ENCODE results near the gene BCL11B. TPM values are rescaled to one million over a fixed set of nuclear protein-coding genes. Genes with fewer than 3 reads are reported as not detected.

Gene BCL11B
- total and polyA plus RNA-seq, 10 of the 15 experiments (the other 5 are each of a cell fraction or from before 2014, with no cell fraction given): 0.38 to 5.5 (median 1.3) TPM

DNA sequence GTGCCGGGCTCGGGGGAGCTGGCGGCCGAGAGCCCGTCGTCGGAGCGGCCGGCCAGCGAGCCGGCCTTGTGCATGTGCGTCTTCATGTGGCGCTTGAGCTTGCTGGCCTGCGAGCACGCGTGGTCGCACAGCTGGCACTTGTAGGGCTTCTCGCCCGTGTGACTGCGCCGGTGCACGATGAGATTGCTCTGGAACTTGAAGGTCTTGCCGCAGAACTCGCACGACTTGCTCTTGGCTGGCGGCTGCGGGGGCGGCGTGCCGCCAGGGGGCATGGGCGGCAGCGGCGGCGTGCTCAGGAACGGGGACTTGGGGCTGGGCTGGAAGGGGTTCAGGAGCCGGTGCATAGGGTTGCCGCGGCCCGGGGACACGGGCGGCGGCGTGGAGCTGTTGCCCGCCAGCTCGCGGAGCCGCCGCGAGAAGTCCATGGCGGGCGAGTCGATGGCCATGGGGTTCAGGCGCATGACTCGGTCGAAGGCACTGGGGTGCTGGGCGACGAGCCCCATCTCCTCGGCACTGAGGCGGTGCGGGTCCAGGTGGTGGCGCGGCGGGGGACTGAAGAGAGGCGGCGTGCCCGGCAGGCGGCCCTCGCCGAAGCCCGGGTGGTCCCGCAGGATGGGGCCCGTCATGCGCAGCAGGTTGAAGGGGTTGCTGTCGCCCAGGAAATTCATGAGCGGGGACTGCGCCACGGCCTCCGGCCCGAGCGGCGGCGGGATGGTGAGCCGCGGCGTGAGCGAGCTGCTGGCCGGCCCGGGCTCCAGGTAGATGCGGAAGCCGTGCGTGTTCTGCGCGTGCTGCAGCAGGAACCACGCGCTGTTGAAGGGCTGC, 96.5 kb downstream of the BCL11B start (continued):
- TF ChIP-seq, protein P1, sequence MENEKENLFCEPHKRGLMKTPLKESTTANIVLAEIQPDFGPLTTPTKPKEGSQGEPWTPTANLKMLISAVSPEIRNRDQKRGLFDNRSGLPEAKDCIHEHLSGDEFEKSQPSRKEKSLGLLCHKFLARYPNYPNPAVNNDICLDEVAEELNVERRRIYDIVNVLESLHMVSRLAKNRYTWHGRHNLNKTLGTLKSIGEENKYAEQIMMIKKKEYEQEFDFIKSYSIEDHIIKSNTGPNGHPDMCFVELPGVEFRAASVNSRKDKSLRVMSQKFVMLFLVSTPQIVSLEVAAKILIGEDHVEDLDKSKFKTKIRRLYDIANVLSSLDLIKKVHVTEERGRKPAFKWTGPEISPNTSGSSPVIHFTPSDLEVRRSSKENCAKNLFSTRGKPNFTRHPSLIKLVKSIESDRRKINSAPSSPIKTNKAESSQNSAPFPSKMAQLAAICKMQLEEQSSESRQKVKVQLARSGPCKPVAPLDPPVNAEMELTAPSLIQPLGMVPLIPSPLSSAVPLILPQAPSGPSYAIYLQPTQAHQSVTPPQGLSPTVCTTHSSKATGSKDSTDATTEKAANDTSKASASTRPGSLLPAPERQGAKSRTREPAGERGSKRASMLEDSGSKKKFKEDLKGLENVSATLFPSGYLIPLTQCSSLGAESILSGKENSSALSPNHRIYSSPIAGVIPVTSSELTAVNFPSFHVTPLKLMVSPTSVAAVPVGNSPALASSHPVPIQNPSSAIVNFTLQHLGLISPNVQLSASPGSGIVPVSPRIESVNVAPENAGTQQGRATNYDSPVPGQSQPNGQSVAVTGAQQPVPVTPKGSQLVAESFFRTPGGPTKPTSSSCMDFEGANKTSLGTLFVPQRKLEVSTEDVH (IDR thresholded peaks at IDR 0.05; ENCODE audit: low read depth, partially characterized antibody): no peak
- no peak for TF ChIP-seq HDGF (IDR thresholded peaks at IDR 0.05)

DNA sequence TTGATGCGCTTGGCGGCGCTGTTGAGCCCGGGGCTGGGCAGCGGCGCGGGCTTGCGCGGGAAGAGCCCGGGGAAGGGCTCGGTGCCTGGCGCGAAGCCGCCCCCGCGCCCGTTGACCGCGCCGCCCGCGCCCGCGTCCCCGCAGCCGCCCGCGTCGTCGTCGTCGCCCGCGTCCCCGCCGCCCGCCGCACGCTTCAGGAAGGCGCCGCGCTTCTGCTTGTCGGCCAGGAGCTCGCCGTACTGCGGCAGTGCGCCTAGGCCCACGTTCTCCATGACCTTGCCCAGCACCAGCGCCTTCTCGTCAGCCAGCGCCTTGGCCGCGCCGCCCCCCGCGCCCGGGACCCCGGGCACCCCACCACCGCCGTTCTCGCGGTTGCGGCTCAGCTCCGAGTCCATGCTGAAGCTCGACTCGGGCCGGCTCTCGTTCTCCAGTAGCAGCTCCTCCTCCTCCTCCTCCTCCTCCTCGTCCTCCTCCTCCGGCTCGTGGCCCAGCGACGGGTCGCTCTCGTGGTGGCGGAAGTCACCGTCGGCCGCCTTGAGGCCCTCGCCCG, 97.2 kb downstream of the BCL11B start:
- 85% methylated on average over 23 of the region's 81 CpGs for WGBS (ENCODE audit: insufficient coverage, insufficient replicate concordance, low lambda C conversion rate, missing lambda C conversion rate)
- Histone ChIP-seq H3K4me3 (no peak overlapping the region), H4K20me1 (ENCODE audit: control insufficient read depth, insufficient read depth) (no peaks in the 10 kb centered on the region), H3K79me2 (ENCODE audit: control insufficient read depth, insufficient read depth, low read length) (no peaks in the 10 kb centered on the region), H3K36me3 (ENCODE audit: control insufficient read depth in 2 of 2, insufficient read depth in 2 of 2, low read length in 1 of 2) (no peaks in the 10 kb centered on the region), H3K4me1 (ENCODE audit: control insufficient read depth, insufficient read depth, low read length) (no peaks in the 10 kb centered on the region), H3K27ac (ENCODE audit: control insufficient read depth, insufficient read depth) (no peak overlapping the region), H3K9me3 (replicated peaks; ENCODE audit: control insufficient read depth, insufficient read depth, low read length) (no peaks in the 10 kb centered on the region; the same call in 2 of the 3 replicates), H3K4me2 (ENCODE audit: control insufficient read depth, insufficient read depth) (no peak overlapping the region), H3K27me3 (replicated peaks in 1 of 2; ENCODE audit: control insufficient read depth in 2 of 2, insufficient read depth in 2 of 2, low read length in 1 of 2) (no peaks in the 10 kb centered on the region), H3K9ac (ENCODE audit: control insufficient read depth, insufficient read depth, low read length) (no peak overlapping the region), H2AFZ (ENCODE audit: control insufficient read depth, low read depth, low read length) (no peak overlapping the region)
- ChIA-PET POLR2A (no interaction called here), CTCF (no interaction called here), SMC1A (ENCODE audit: uncharacterized antibody, unreplicated experiment) (no interaction called here), RAD21 (ENCODE audit: unreplicated experiment) (no interaction called here)
- in situ Hi-C loops (cut with MboI): no loop called here
- FAIRE-seq: no peak
- TF ChIP-seq FOXK2 (IDR thresholded peaks at IDR 0.05) (no peak), RB1 (IDR thresholded peaks at IDR 0.05; ENCODE audit: borderline replicate concordance) (no peak), NRF1 (conservative IDR thresholded peaks at IDR 0.05; ENCODE audit: low read depth, low read length) (no peak), SMAD5 (IDR thresholded peaks at IDR 0.05; ENCODE audit: low read depth) (no peak), ZNF24 (IDR thresholded peaks at IDR 0.05) (no peak), BCL11A (IDR thresholded peaks at IDR 0.05; ENCODE audit: low read depth, low read length) (no peak), TBL1XR1 (IDR thresholded peaks at IDR 0.05; ENCODE audit: low read depth, low read length) (no peak), SPI1 (IDR thresholded peaks at IDR 0.05; ENCODE audit: borderline replicate concordance, insufficient read depth, low read depth, low read length) (no peak), LARP7 (IDR thresholded peaks at IDR 0.05) (no peak), EGR1 (IDR thresholded peaks at IDR 0.05; ENCODE audit: borderline replicate concordance in 1 of 2, low read depth in 2 of 2, low read length in 2 of 2) (no peak), EED (IDR thresholded peaks at IDR 0.05; ENCODE audit: low read depth) (no peak), HDAC2 (IDR thresholded peaks at IDR 0.05) (no peak), NBN (IDR thresholded peaks at IDR 0.05) (no peak), IRF4 (IDR thresholded peaks at IDR 0.05; ENCODE audit: low read depth, low read length) (no peak), DPF2 (IDR thresholded peaks at IDR 0.05) (no peak)
- TF ChIP-seq, protein P2, sequence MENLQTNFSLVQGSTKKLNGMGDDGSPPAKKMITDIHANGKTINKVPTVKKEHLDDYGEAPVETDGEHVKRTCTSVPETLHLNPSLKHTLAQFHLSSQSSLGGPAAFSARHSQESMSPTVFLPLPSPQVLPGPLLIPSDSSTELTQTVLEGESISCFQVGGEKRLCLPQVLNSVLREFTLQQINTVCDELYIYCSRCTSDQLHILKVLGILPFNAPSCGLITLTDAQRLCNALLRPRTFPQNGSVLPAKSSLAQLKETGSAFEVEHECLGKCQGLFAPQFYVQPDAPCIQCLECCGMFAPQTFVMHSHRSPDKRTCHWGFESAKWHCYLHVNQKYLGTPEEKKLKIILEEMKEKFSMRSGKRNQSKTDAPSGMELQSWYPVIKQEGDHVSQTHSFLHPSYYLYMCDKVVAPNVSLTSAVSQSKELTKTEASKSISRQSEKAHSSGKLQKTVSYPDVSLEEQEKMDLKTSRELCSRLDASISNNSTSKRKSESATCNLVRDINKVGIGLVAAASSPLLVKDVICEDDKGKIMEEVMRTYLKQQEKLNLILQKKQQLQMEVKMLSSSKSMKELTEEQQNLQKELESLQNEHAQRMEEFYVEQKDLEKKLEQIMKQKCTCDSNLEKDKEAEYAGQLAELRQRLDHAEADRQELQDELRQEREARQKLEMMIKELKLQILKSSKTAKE (IDR thresholded peaks at IDR 0.05; ENCODE audit: low read depth, poor library complexity, severe bottlenecking): no peak
- no peak for DNase-seq (ENCODE audit: low read depth, low spot score)
- no peak for ATAC-seq
- no TSS peak for BruUV-seq (replicated peaks)
- intact Hi-C loops (cut with micrococcal nuclease; ENCODE audit: unreplicated experiment): no loop called here
